NCI-H1417 (cell line): ENCODE data around the gene SMG9.
"Not testable (repeated sequence)": the region's sequence is repeated elsewhere in the genome, so short reads cannot be mapped to it uniquely, and the experiment has no call there.

Experiments used
- DNase-seq, 3 experiments: peaks; one replicate each; lab custom pipeline; 2025; lab: John Stamatoyannopoulos, UW

Gene SMG9

DNA sequence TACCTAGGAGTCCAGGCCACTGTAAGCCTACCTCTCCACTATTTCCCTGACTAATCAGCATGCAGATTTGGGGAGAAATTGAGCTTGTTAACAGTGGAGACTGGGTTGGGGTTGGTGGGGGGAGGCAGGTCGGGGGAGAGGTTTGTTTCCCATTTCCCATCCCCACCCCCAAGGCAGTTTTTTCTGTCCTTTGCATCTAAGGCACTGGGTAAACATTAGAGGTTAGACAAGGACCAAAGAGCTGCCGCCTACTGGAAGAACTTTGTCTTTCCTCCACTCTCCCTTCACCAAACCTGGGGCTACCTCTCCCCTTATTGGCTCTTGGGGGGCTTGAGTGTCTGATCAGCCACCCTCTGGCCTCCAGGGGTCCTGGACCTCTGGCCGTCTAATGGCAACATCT lies 25.1 kb upstream of the SMG9 start:
- no peak for DNase-seq

DNA sequence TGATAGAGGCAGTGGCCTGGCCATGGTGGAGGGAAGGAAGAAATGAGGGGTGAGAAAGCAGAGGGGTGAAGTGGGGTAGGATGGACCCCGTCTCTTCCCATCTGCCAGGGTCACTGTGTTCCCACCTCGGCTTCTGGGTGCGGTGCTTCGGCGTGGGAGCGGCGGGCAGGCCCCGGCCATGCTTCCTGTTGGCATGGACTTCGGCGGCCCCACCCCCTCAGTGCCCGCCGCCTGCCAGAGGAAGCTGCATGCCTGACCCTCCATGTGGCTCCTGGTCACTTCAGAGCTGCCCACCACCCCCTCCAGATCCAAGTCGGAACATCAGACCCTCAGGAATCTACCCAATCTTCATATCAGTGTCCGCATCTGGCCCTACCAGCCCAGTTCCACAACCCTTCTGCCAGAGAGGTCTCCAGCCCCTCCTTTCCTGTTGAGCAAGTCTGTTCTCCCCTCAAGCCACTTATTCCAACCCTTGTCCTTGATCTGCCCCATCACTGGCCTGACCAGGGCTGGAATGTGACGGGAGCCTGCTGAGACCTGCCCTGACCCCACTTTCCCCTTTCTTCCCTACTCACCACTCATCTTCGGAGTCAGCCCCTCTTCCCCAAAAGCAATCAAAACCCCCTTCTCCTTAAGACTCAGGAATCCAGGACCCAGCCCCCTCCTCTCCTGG lies 24.5 kb upstream of the SMG9 start:
- DNase-seq = no peak

DNA sequence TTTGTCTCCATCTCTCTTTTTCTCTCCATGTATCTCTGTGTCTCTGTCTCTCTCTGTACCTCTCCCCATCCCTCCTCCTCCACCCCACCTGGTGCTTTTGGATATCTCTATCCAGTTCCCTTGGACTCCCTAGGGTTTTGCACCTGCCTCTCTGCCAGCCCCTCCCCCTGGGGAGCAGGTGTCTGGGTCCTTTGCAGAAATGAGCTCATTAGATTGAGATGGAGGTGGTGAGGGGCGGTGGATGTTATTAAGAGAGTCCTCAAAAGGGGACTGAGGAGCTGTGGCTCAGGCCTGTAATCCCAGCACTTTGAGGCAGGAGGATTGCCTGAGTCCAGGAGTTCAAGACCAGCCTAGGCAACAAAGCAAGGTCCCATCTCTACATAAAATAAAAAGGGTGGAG lies 23.9 kb upstream of the SMG9 start:
- DNase-seq = peak; percentile 79 to 92 (median 80)

DNA sequence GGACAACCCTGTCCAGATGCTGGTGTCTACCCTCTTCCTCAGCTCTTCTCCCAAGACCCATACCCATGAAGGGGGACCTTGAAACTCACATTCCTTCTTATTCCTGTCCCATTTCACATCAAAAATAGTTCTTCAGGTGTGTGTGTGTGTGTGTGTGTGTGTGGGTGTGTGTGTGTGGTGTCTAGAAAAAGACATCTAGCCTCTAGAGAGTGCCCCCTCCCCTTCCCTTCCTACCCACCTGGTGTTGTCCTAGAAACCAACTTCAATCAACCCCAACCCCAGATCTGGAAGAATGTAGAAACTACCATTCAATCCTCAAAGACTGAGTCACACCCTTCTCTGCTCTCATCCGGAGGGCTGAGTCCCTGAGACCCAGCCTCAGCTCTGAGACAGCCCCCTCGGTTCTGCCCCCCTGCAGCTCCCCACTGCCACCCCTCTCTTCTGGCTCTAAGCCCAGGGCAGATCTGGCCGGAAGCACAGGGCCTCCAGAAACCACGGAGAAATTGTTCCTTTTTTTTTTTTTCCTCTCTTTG lies 22.5 kb upstream of the SMG9 start:
- DNase-seq = no peak

DNA sequence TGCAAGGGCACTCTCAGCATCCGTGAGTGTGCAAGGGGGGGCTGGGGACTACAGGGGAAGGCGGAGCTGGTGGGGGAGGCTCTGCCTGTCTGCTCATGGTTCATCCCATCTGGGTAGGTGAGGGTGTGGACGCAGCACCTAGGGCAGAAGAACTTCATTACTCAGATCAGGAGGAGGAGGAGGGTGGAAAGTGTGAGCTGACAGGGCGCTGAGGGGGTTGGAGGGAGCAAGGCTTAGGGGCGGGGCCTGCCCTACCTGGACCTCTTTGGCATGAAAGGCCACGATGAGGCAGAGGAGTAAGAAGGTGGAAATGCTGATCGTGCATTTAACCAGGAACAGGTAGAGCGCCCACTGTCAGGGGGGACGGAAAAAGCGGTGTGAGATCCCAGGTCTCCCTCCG lies 21.5 kb upstream of the SMG9 start:
- no peak for DNase-seq

DNA sequence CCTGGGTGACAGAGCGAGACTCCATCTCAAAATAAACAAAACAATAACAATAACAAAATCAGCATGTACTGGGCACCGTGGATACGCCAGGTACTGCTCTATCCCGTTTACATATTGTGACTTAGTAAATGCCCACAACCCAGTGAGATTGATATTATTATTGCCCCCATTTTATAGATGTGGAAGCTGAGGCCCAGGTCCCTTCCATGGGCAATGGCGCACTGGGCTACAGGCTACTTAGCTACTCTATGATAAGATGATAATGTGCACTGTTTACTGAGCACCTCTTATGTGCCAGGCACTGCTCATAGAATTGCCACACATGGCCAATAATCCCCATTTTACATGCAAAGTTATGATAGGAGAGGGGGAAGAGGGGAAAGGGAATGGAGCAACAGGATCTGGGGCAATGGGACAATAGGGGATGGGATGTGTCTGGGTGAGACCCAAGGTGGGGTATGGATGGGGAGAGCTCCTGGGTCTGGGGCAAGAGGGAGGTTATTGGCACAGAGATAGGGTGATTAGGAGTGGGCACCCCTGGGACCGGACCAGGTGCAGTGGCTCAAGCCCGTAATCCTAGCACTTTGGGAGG lies 20.6 kb upstream of the SMG9 start:
- no peak for DNase-seq

DNA sequence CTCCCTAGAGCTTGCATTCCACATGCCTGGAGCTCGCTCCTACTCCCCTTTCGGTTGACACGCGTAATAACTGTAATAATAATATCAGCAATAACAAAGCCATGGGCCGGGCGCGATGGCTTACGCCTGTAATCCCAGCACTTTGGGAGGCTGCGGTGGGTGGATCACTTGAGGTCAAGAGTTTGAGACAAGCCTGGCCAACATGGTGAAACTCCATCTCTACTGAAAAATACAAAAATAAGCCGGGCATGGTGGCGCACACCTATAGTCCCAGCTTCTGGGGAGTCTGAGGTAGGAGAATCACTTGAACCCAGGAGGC lies 20.1 kb upstream of the SMG9 start:
- not testable (repeated sequence) for DNase-seq

DNA sequence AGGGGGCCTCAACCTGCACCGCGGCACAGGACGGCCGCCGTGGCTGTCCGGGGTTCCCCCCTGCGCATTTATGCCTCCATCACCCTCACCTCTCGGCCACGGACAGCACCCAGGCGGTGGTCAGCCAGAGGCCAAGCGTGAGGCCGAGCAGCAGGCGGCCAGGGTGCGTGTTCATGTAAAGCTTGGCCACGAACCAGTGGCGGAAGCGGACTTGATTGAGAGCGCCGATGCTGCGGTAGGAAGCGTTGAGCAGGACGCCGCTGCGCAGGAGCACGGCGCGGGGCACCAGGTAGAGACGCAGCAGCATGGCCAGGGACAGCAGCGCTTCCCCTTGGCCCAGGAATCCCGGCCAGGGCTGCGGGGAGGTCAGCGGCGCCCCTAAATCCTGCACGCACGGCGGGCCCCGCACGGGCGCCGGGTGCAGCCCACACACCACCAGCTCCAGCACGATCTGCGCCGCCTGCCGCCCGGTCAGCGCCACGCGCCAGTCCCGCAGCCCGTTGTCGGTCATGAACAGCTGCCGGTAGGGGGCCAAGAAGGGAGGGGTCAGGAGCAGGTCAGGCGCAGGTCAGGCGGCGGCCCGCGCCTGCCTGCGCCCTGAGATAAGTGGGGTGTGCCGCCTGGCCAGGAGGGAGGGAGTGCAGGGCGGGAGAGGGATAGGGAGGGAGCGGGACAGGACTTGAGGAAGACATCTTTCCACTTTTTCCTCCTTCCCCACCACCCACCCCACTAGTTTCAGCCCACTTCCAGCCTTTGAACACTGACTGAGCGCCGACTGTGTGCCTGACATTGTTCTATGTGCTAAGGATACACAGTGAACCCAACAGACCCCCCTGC lies 19.6 kb upstream of the SMG9 start:
- no peak for DNase-seq

DNA sequence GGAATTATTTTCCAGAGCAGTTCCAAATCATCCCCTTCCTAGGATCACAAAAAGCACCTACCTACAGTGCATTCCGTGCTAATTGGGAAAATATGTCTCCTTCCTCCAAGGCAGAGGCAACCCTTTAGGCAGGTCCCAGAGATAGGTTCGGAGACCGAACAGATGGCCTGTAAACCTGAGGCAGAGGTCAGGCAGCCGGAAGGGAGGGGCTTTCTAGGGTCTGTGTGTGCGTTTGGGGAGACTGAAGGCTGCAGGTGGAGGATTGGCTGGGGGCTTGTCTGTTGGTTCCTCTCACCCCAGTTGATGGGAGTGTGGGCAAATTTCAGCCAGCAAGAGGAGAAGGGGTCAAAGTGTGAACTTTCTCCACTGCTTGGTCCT lies 19.0 kb upstream of the SMG9 start:
- DNase-seq = no peak

DNA sequence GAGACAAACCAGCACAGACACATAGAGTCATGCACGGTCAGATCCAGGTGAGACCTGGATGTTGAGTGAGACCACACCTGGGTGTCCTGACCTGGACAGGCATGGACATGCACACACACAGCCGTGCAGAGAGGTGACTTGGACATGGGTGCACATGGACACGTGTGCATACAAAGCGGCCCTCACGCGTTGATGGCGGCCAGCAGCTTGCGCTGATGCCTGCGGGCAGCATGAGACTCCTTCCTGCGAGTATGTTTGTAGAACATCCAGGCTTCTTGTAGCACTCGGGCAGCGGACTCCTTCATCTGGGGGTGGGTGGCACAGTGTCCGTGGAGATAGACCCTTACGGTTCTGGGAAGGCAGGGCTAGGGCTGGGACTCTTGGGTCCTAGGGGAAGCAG lies 14.5 kb upstream of the SMG9 start:
- no peak for DNase-seq

DNA sequence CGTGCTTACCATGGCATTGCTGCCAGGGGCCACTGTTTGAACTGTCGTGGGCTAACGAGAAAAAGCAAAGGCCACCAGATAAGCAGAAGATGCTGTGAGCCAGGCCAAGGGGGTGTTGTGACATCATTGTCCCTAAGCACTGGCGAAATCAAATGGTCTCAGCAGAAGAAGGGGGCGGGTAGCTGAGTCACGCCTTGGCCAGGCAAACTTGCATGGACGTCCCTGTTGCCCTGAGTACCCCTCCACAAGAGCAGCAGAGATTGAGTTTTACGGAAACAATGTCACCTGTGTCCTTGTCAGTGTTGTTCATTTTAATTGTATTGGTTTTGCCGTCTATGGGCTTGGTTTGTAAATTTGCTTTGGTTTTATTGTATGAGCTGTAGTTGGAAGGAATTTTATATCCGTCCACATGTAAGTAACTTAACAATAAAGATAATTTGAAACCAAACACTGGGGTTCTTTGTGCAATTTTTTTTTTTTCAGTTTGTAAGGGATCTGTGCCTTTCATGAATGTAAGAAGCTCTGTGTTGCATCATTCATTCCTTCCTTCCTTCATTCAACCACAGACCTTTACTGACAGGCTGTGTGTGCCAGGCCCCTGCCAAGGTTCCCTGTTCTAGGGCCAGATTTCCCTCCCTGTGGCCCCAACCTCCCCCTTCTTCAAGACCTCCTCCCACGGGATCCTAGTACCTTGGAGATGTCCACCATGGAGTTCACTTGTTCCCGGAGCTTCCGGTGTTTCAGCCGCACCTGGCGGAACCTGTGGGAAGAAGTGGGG lies 13.7 kb upstream of the SMG9 start:
- DNase-seq = no peak

DNA sequence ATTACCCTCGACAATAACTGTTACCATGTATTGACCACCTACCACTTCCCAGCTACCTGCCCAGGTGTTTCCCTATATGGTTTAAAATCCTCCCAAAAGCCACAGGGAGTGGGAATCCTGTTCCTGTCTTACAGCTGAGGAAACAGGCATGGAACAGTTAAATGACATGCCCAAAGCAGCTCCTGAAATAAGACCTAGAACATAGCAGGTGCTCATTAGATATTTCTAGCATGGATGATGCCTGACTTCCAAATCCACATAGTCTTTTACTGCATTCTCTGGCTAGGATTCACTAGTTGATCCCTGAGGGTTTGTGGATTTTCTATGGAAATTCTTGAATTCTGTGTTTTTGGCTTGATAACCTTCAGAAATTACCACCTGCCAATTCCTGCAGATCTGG lies 13.1 kb upstream of the SMG9 start:
- DNase-seq = no peak

DNA sequence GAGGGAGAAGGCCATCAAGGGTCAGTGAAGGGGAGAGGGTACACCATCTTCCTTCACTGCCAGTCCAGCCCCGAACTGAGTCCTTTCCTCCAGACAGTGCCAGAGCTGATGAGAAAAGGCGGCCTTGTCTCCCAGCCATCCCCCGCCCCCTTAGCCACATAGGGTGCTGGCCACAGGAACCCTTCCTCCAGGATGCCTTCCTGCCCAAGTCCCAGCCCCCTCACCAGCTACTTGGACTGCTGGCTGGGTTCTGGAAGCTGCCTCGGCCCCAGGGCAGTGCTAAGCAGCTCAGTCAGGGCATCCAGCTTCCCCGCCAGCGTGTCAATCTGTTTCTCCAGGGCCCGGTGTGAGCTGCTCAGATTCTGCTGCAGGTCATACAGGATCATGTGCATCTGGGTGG lies 12.6 kb upstream of the SMG9 start:
- no peak for DNase-seq

DNA sequence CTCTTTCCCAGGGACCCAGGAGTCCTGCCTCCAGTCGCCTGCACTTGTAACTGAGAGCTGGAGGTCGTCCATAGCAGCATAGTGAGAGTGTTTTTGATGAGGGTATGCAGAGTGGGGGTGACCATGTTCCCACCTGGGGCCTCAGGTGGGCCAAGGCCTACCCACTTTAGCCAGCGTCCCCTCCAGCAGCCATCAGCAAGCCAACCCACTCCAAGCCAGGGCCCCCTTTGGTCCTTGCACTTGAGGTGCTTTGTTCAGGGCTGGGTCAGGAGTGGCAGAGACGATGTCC lies 11.9 kb upstream of the SMG9 start:
- DNase-seq = no peak

DNA sequence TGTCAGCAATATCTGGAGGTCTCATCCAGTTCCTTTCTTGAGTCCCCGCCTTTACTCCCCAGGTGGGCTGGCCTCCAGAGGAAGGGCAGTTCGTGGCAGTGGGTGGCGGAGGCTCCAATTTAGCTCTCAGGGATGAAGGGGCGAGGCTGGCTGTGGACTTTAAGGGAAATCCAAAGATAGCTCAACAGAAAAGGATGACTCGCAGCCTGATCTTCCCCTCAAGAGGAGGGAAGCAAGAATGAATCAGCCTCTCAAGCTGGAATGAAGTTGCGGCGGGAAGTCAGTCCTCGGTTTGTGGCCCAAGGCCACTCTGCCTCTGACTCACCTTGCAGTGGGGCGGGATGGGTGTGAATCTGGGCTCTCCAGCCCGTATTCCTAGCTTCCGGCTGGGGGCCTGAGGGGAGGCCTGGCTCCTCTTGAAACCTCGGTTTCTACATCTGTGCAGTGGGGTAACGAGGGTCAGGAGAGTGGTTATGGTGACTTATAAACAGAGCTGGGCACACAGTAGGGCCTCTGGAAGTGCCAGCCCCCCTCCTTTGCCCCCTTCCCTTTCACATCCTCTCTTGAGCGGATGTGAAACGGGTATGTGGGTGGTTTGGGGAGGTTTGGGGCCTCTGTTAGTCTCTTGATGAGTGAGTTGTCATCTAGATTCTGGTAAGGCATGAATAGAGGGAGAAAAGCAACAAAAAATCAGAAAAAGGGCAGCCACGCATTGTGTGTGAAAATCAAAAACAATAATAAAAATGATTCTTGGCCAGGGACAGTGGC lies 10.5 kb upstream of the SMG9 start:
- DNase-seq = no peak

DNA sequence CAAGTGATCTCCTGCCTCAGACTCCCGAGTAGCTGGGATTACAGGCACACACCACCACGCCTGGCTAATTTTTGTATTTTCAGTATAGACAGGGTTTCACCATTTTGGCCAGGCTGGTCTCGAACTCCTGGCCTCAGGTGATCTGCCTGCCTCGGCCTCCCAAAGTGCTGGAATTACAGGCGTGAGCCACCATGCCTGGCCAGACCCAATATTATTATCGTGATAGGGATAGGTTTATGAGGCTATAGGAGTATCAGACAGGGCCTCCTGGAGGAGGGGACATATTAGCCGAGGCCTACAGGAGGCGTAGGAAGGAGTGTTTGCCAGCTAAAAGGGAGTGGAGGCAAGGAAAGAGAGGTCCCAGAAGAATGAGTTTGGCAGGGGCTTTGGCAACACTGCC lies 9.9 kb upstream of the SMG9 start:
- not testable (repeated sequence) for DNase-seq

DNA sequence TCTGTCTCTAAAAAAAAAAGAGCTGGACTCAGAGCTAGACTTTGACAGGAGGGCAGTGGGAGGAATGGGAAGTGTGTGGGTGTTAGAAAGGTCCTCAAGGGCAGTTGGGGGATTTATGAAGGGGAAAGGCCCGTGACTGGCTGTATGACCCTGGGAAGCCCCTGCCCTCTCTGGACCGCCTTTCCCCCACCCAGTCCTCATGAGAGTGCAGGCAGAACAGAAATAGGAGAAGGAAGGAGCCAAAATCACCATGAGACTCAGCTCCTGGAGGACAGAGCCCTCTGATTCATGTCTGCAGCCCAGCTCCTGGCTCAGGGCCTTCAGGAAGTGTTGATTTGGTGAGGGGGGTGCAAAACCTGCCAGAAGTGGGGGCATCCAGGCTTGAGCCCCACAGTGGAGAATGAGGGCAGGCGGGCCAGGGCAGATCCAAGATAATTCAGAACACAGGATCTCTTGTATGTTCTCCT lies 8.7 kb upstream of the SMG9 start:
- no peak for DNase-seq

DNA sequence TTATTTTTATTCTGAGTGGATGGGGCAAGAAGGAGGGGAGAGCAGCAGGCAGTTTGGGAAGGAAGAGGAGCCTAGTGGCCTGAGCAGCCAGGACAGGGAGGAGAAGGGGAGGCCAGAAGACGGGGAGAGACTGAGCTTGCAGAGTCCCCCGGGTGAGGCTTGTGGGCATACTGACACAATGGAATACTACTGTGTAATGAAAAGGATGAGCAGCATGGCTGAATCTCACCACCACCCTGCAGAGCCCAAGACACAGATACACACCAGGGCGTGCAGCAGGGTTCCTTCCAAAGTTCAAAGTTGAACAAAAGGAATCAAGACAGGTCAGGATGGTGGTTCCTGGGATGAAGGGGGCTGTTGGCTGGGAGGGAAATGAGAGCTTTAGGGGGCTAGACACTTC lies 8.1 kb upstream of the SMG9 start:
- no peak for DNase-seq

DNA sequence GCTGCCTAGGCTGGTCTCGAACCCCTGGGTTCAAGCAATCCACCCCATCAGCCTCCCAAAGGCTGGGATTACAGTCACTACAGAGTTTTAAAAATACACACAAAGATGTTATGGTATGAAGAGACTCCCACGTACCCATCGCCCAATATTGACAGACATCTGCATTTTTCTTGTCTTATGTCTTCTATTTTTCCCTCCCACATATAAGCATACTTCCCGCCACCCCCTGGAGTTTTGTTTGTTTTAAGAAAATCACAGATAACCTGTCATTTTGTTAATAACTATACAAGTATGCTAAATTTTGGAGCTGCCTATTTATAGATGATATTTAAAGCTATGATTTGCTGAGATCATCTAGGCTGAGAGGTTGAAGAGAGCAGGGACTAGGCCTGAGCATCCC lies 6.2 kb upstream of the SMG9 start:
- no peak for DNase-seq

DNA sequence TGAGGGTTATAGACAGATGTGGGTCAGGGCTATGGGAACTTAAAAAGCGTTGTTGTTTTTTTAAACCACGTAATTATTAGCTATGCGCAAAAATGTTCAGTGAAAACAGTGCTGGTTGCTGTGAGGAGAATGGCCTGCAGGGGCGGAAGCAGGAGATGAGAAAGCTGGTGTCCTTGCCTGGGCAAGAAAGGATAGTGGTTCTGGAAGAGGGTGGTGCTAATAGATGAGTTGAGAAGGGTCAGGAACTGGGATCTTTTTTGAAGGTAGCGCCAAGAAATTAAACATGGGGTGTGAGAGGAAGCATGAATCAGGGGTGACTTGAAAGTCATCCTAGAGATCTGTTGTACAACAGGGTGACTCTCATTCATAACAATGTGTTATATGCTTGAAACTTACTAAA lies 4.8 kb upstream of the SMG9 start:
- DNase-seq = no peak

DNA sequence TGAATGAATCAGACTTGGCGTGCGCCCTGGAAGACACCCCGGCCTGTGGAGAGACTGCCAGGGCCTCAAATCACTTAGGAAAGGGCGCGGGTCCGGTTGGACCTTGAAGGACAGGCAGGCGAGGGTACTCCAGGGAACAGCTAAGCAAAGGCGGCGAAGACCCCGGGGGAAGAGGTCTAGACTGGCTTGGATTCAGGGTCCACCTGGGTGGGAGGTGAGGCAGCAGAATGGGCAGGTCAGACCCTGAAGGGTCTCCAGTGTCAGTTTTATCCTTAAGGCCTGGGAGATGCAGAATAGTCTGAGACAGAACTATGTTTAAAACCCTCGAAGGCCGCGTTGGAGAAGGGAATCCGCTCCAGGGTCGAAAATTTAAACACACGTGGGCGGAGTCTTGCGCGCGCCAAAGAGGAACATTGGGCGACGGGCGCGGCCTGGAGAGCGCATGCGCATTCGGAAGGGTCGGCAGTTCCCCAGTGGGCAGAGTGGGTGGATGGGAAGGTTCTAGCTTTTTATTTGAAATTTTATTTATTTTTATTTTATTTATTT lies 567 bp upstream of the SMG9 start:
- peak; percentile 76 to 90 (median 87) for DNase-seq

DNA sequence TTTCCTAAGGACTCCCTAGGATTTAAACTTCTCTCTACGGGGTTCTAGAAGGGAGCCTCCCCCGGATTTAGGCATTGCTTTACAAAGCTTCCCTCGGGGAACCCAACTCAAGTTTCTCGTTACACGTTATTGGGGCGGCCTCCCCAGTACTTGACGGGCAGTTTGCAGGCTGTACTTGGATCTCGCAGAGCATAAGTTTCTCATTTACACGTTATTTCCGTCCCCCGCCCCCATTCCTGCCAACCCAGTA lies 584 bp downstream of the SMG9 start:
- no peak for DNase-seq
